GM12891 (cell line): Measurements from ENCODE around the gene SPTBN4.

Source experiments
- POLR2A ChIP-seq: IDR thresholded peaks from 2 replicates; pipeline ENCODE4 v1.6.1; 2011; ENCODE audit warnings: low read depth, low read length, control low read depth
- POLR2AphosphoS5 ChIP-seq: IDR thresholded peaks from 2 replicates; pipeline ENCODE4 v1.6.1; 2011; ENCODE audit warnings: low read depth, low read length, control low read depth
- SPI1 ChIP-seq: IDR thresholded peaks from 2 replicates; pipeline ENCODE4 v1.6.1; 2011; ENCODE audit warnings: low read depth, low read length, control low read depth
- TAF1 ChIP-seq: IDR thresholded peaks from 2 replicates; pipeline ENCODE4 v1.6.1; 2011; ENCODE audit warnings: low read depth, low read length, control low read depth

DNA sequence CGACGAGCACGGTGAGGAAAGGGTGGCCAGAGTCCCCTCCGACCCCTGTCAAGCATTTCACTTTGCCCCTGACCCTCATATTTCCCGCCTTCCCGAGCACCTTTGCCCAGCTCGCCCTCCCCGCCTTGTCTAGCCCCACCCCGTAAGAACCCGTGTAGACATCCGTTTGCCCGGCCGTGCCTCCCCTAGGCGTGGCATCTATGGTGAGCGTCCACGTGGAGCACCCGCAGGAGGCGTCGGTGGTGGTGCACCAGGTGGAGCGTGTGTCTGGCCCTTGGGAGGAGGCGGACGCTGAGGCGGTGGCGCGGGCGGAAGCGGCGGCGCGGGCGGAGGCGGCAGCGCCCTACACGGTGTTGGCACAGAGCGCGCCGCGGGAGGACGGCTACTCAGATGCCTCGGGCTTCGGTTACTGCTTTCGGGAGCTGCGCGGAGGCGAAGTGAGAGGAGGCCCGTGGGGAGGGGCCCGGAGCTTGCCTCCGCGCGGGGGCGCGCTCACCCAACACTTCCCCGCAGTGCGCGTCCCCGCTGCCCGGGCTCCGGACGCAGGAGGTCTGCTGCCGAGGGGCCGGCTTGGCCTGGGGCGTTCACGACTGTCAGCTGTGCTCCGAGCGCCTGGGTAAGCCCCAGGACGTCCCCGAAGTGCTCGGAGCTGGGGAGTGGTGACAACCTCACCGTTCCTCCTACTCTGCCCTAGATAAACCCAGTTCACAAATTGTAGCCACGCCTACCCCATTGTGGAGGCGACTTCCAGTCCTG lies 138.6 kb downstream of the SPTBN4 start:
- TF ChIP-seq POLR2AphosphoS5 (no peak), POLR2A (no peak), TAF1 (no peak), SPI1 (no peak)
